ENCODE data around the gene MAST2.
"Not testable (repeated sequence)": the region's sequence is repeated elsewhere in the genome, so short reads cannot be mapped to it uniquely, and the experiment has no call there.

- TF ChIP-seq DEAF1 (CRISPR knock-in tag; IDR thresholded peaks at IDR 0.05); EP300 (IDR thresholded peaks at IDR 0.05; ENCODE audit: low read length): not testable (repeated sequence)
Observed at GRCh38 chr1:46057215-46057614, 253.8 kb downstream of the MAST2 start.
